ENCODE measurements around the gene CHIA.
"Not testable (repeated sequence)": the region's sequence is repeated elsewhere in the genome, so short reads cannot be mapped to it uniquely, and the experiment has no call there.

The CHIA gene

DNA sequence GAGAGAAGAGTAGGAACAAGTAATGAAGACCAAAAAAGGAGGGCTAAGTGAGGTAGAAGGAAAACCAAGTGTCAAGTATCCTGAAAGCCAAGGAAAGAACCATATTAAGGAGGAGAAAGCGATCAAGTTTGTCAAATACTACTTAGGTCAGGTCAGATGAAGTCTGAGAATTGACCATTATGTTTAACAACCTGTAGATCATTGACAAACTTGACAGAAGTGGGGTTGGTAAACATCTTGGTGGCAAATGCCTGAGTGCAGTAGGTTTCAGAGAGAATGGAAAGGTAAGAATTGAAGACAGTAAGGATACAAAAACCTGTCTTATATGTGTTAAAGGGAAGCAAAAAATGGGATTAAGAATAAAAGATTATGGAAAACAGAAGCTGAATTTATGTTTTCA is 3.7 kb upstream of the CHIA start:
- DNase-seq, result no peak

DNA sequence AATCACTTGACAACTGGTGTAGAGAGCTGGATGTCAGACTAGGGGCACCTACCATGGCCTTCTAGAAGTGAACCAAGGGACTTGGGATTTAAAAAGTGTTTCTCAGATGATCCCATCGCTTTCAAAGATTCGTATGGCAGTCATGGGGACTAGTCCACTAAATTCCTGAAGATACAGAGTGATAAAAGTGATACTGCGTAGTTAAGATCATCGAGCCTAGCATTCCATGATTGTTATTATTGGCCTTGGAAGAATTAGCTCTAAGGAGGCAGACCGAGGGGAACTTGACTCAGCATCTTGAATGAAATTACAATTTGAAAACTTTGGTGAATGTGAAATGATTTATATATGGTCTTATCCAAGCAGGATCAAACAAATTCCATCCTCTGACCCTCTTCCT is 1.3 kb upstream of the CHIA start:
- DNase-seq, result no peak

DNA sequence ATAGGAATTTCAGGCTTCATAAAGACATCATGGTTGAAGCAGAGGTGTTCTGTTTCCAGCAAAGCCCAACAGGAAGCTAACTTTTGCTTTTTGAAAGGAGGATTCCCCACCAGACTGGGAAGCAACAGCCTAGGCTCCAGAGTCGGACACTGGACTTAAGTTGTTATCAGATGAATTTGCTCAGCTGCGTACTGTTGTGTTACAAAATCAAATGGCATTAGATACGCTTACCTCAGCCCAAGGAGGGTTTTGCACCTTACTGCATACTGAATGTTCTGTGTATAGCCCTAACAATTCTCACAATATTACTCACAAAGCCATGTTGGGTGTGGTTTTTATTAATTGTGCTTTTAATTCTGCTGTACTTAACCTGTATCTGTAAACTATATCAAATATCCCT is 547 bp upstream of the CHIA start:
- DNase-seq, result no peak

DNA sequence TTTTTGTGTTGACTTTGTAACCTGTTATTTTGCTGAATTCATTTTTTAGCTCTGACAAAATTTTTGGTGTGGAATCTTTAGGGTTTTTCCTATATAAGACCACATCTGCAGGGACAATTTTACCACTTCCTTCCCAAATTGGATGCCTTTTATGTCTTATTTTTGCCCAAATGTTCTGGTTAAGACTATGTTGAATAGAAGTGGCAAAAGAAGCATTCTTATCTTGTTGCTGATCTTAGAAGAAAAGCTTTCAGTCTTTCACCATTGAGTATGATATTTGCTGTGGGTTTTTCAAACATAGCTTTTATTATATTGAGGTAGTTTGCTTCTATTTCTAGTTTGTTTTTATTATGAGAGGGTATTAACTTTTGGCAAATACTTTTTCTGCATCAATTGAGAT is 3.7 kb downstream of the CHIA start:
- no peak for DNase-seq

DNA sequence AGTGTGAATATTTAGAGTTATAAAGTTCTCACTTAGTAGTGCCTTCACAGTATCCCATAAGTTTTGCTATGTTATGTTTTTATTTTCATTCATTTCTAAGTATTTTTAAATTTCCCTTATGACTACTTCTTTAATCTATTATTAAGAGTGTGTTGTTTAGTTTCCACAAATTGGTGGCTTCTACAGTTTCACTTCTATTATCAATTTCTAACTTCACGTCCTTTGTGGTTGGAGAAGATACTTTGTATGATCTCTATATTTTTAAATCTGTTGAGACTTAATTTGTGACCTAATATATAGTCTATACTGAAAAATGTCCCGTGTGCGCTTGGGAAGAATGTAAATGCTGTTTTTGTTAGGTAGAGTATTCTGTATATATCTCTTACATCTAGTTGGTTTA is 11.7 kb downstream of the CHIA start:
- no peak for DNase-seq

DNA sequence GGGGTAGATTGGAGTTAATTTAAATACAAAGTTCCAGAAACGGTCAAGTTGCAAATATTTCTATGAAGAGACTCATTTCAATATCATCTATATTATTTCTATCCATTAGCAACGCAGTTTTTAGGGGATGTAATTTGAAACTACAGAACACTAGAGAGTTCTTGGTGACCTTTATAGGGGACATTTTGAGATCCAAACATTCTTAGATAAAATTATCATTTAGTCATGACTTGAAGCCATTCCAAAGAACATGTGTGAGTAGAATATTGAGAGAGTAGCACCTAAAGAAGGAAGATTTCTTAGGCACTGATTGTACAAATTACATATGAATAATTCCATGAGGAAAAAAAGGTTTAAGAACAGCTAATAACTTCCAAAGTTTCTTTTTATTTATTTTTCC is 19.0 kb downstream of the CHIA start:
- no peak for DNase-seq

DNA sequence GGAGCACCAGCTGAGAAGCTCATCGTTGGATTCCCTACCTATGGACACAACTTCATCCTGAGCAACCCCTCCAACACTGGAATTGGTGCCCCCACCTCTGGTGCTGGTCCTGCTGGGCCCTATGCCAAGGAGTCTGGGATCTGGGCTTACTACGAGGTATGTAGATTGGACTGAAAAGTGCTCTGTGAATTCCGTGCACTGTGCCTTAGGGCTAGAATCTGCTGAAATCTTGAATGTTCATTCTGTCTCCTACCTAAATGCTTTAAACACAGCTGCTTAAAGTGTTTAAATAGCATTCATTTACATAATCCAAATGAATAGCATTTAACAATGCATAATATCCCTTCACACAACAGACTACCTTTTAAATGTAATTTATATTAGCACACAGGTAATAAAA is 27.9 kb downstream of the CHIA start:
- DNase-seq, result no peak

DNA sequence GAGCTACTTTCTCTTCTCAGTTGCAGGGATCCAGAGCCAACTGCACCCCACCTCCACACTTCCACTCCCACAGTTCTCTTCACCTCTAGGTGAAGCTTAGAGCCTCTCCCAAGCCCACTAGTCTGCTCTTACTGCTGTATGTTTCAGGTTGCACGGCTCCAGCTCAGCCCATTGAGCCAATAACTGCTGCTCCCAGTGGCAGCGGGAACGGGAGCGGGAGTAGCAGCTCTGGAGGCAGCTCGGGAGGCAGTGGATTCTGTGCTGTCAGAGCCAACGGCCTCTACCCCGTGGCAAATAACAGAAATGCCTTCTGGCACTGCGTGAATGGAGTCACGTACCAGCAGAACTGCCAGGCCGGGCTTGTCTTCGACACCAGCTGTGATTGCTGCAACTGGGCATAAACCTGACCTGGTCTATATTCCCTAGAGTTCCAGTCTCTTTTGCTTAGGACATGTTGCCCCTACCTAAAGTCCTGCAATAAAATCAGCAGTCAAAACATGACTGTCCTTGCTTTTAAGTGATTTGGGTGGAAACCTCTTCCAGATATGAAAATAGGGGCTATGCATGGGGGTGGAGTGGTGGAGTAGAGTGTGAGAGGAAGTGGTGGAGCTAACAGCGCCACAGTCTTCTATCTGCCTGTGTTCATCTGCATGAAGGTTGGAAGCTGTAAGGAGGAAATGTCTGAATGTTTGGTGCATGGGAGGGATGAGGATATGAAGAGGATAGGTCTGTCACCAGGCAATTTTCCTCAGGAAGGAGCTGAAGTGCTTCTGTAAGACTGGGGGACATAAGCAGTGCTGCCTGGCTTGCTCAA is 29.6 kb downstream of the CHIA start:
- DNase-seq, result no peak

DNA sequence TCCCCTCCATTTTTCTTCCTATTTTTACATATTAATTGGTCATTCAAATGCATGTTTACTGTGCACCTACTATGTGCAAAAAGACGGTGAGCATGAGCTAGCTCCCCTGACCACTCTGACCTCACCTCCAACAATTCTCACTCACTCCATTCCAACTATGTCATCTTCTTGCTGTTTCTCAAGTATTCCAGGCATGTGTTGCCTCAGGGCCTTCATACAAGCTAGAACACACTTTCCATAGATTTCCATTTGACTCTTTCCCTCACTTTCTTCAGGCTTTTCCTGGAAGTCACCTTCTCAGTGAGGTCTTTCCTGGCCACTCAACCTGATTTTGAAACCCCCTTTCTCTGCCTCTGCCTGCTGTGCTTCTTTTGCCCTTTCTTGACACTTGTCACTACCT is 32.6 kb downstream of the CHIA start:
- DNase-seq, result no peak

DNA sequence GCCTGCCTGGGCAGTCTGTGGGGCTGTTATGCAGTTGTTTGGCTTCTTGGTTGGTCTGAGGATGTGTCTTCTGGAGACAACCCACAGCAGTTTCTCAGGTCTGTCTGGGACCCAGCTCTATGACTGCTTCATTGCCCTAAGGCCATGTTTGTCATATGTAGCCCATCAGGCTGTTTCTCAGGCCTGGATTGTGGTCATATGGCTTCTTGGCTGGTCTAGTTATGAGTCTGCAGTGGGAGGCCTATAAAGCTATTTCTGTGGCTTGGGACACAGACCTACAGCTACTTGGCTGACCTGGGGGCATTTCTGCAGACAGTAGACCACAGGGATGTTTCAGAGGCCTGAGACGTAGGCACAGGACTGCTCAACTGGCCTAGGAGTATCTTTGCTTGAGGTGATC is 41.5 kb downstream of the CHIA start:
- DNase-seq, result no peak

DNA sequence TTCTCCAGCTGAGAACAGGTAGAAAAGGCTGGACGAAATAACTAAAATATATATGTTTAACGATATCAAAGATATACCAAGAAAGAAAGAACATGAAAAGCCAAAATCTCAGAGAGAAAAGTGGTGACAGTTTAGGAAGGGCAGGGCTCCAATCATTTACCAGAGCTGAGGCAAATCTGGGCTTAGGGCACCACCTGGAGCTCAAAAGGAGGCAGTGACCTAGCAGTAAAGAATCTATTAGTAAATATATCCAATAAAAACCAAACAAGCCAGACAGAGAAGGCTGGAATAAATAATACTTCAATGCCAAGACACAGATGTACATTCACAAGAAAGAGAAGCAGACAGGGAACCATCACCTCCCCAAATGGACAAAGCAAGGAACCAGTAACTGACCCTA is 43.5 kb downstream of the CHIA start:
- peak; percentile 71 for DNase-seq

DNA sequence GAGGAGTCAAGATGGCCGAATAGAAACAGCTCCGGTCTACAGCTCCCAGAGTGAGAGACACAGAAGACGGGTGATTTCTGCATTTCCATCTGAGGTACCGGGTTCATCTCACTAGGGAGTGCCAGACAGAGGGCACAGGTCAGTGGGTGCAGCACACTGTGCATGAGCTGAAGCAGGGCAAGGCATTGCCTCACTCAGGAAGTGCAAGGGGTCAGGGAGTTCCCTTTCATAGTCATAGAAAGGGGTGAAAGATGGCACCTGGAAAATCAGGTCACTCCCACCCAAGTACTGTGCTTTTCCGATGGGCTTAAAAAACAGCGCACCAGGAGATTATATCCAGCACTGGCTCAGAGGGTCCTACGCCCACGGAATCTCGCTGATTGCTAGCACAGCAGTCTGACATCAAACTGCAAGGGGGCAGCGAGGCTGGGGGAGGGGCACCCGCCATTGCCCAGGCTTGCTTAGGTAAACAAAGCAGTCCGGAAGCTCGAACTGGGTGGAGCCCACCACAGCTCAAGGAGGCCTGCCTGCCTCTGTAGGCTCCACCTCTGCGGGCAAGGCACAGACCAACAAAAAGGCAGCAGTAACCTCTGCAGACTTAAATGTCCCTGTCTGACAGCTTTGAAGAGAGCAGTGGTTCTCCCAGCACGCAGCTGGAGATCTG is 44.7 kb downstream of the CHIA start:
- DNase-seq, result peak; percentile 24

DNA sequence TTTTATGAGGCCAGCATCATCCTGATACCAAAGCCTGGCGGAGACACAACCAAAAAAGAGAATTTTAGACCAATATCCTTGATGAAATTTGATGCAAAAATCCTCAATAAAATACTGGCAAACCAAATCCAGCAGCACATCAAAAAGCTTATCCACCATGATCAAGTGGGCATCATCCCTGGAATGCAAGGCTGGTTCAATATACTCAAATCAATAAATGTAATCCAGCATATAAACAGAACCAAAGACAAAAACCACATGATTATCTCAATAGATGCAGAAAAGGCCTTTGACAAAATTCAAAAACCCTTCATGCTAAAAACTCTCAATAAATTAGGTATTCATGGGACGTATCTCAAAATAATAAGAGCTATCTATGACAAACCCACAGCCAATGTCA is 48.2 kb downstream of the CHIA start:
- not testable (repeated sequence) for DNase-seq

DNA sequence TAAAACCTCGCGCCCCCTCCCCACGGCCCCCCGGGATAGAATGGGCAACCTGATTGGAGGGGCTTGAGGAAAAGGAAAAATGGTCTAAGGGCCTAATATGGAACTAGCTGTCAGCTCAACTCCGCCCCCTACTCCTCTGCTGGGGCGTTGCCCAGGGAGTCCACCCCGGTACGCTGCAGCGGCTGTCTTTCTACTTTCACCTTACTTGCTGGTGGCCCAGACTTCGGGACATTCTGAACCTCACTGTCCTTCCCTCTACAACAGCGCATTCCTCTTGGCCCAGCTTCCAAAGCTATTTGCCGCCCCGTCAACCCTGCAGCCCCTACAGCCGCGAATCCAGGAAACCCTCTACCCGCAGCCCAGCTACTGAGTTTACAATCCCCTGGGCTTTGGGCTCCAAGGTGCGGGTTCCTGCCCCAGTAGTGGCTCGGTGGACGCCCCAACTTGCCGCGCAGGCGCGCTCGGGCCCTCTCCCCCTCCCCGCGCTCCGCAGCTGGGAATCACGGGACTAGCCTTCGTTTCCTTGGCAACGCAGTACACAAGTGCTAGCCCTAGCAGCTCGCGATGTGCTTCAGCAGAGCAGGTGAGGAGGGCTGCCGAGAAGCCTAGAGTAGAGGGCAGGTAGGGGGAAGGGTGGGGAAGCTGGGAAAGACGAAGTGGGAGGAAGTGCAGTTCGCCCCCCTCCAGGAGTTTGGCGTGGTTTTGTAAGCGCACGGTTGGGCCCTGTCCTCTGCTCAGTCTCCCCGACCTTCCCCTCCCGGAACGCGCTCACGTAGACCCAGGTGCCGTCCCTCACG is 55.6 kb downstream of the CHIA start:
- peak; percentile 93 for DNase-seq

DNA sequence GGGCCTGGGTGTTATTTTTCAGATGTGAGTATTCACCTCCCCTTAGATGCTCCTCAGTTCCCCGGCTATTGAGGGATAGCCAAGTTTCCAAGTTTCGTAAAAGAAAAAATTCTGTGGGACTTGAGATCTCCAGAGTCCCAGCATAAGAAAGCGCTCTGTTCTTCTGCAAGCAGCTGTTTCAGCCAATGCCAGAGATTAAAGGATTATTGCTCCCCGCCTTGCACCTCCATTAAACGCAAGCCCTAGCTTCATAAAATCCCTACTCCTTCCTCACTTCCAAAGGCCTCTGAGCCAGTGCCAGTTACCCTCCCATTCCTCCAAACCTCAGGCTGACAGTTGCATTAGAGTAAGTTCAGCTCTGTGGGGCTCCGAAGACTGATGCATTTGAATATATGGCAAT is 56.4 kb downstream of the CHIA start:
- no peak for DNase-seq

DNA sequence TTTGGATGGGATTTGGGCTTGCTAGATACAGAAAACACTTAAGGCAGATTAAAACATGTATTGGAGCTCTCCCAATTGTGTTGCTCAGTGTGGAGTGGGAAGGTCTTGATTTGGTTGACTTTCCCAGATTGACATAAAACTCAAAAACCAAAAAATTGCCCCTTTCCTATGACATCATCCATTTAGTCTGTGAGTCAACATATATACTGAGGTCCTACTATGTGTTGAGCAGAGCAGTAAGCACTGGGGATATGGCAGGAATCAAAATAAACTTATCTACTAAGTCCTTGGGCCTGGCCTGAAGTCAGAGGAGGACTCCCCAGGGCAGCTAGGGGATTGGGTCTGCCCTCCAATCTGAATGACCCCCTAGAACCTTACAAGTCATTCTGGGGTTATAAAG is 61.0 kb downstream of the CHIA start:
- DNase-seq, result no peak

DNA sequence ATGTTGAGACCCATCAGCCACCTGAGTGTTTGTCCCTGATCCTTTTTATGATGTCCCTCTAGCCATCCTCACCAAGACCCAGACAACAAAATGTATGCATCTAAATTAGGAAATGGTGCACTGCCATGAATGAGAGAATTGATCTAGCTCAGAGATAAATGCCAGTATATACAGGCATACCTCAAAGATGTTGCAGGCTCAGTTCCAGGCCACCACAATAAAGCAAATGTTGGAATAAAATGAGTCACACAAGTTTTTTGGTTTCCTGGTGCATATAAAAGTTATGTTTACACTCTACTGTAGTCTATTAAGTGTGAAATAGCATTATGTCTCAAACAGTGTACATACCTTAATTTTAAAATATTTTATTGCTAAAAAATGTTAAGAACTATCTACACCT is 63.9 kb downstream of the CHIA start:
- peak; percentile 31 for DNase-seq

DNA sequence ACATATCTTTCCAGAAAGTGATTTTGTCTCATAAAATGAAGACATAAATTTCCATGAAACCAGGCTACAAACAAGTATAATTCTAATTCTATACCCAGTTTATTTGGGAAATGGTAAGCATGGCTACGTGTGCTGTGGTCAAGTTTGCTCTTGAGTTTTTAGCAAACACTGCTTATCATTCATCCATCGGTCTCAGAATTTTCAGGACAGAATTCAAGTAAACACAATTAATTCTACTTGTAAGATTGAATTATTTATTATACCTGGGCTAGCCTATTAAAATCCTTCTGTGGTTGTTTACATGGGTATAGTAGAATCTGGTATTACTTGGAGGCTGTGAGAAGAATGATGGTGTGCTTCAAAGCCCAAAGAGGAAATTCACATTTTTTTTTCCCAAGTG is 68.3 kb downstream of the CHIA start:
- DNase-seq, result no peak

DNA sequence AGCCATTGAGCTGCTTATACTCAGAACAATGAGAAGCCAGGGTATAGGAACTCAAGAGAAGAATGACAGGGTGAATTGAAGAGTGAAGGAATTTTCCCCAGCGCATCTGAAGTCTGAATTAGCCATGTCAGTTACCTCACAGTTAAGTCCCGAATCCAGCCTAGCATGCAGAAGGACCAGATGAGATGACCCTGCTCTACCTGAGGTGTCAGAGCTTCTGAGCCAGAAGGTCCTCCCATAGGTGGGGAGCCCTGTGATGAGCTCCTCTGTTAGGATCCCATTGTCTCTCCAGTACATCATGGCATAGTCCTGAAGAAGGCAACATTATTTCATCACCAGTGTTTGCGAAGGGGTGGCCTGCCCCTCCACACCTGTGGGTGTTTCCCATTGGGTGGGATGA is 68.7 kb downstream of the CHIA start:
- DNase-seq, result no peak

DNA sequence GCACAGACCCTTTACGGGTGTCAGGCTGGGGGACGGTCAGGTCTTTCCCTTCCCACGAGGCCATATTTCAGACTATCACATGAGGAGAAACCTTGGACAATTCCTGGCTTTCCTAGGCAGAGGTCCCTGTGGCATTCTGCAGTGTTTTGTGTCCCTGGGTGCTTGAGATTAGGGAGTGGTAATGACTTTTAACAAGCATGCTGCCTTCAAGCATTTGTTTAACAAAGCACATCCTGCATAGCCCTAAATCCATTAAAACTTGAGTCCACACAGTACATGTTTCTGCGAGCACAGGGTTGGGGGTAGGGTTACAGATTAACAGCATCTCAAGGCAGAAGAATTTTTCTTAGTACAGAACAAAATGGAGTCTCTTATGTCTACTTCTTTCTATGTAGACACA is 69.6 kb downstream of the CHIA start:
- not testable (repeated sequence) for DNase-seq

DNA sequence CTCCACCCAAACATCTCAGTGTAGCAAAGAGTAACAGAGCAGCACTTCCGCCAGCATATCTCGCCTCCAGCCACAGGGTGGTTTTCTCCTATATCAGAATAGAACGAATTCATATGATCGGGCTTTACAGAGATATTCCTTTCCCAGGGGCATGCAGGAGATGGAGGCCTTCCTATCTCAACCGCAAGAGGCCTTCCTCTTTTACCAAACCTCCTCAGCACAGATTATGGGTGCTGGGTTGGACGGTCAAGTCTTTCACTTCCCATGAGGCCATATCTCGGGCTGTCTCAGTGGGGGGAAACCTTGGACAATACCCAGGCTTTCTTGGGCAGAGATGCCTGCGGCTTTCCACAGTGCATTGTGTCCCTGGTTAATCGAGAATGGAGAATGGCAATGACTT is 71.1 kb downstream of the CHIA start:
- no peak for DNase-seq

DNA sequence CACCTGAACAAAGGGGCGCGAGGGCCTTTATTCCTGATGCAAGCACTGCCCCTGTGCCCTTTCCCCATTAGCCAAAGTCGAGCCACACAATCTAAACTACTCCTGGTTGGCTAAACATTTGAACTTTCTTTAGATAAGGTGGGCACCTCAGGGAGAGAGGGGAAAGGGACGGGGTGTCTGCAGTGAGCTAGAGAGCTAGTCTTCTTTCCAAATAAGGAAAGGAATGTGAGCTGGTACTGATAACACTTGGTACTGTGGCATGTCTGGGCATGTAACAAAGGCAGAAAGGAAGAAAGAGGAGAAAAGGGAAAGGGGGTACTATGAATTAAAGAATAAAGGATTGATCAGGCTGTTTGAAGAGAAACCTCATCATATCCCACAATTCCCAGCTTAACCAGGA is 74.0 kb downstream of the CHIA start:
- no peak for DNase-seq

DNA sequence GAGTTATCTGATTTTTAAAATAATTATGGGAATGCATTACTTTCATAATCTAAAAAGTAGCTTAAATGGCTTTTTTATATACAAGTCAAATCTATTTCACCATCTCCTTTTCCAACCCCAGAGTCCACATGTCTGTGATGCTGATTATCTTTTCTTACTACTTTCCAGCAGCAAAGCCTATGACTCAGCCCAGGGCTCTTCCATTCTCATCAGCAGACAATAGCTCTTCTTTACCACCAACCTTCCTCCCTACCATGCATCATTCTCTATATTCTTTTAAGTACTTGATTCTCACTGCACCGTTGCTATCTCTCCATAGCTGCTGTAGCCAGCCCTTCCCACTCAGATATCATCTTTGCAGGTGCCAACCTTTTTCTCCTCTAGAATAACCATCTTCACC is 75.6 kb downstream of the CHIA start:
- DNase-seq, result no peak

DNA sequence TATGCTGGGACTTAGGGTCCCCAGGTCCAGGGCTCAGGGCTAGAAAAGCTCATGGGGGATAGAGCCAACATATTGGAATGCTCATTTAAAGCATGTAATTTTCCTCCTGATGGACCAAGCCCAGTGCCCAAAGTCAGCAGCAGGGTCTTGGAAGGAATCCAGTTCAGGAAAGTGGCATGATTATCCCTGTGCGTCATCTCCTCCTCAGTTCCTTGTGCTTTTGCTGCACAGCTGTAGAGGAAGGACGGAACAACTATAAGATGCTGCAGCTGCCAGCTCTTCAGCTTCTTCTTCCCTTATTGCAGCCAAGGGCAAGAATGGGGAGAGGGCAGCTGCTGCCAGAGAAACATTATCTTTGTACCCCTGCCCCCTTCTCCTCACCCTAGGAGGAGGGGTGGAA is 78.5 kb downstream of the CHIA start:
- no peak for DNase-seq

Measured in CD4-positive, alpha-beta T cell treated with Interleukin-12 subunit alpha and Interleukin-12 subunit beta, for 1 hour (primary cell).